ENCODE data around the gene DYRK1A. TPM values are rescaled to one million over a fixed set of nuclear protein-coding genes. Genes with fewer than 3 reads are reported as not detected.

DYRK1A gene
- total and polyA plus RNA-seq, 7 donors: 21.5 to 105 (median 79.9) TPM

DNA sequence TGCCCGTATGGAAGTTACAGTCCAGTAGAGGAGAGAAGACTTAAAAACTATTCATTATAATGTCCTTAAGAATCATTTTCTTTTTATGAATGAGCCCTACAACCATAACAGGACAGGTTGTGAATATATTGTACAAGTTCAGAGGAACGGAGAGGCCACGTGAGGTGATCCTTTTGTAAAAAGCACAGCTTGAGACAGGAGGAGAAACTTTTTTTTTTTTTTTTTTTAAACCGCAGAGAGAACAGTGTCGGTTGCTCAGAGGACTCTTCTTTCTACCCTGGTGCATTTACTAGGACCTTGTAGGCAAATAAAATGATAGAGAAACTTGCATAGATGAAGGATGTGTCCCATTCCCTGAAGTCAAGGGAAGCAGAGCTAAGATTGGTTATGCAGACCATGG, 32.1 kb downstream of the DYRK1A start:
- Histone ChIP-seq H3K4me3 (no peak overlapping the region), H3K4me1 (peaks cover 71% of the 10 kb centered on the region)
- WGBS, 3 donors: 32 to 66% (median 60%) methylated on average over 5 of the region's 5 CpGs

DNA sequence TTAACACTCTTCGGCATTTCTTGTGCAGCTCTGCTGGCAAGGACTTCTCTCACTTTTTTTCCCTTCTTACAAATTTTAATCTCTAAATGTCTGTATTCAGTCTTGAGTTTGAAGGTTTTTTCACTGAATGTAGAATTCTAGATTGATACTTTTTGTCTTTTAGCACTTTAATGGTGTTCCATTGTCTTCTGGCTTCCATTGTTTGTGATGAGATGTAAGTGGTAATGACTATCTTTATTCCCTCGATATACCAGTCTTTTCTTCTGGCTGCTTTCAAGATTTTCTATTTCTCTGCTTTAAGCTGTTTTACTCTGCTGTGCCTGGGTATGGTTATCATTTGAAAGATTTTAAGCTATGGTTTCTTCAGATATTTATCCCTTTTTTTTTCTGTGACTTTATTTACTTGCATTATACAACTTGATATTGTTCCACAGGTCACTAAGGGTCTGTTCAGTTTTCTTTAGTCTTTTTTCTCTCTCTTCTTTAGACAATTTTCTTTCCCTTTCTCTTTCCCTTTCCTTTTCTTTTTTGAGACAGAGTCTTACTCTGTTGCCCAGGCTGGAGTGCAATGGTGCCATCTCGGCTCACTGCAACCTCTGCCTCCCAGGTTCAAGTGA, 35.8 kb downstream of the DYRK1A start:
- H3K27me3 ChIP-seq (ENCODE audit: insufficient read depth in 3 of 3, low read length in 2 of 3): no peaks in the 10 kb centered on the region
- H3K4me3 ChIP-seq: no peak overlapping the region
- DNase-seq (no peak), ATAC-seq (no peak)
- TF ChIP-seq, protein P1, sequence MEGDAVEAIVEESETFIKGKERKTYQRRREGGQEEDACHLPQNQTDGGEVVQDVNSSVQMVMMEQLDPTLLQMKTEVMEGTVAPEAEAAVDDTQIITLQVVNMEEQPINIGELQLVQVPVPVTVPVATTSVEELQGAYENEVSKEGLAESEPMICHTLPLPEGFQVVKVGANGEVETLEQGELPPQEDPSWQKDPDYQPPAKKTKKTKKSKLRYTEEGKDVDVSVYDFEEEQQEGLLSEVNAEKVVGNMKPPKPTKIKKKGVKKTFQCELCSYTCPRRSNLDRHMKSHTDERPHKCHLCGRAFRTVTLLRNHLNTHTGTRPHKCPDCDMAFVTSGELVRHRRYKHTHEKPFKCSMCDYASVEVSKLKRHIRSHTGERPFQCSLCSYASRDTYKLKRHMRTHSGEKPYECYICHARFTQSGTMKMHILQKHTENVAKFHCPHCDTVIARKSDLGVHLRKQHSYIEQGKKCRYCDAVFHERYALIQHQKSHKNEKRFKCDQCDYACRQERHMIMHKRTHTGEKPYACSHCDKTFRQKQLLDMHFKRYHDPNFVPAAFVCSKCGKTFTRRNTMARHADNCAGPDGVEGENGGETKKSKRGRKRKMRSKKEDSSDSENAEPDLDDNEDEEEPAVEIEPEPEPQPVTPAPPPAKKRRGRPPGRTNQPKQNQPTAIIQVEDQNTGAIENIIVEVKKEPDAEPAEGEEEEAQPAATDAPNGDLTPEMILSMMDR (IDR thresholded peaks at IDR 0.05): no peak
- intact Hi-C loops (cut with DNase I): no loop called here
- 86 to 96% (median 94%) methylated on average over 3 of the region's 3 CpGs for WGBS, 3 donors
- H3K9me3 ChIP-seq: peaks cover 7% of the 10 kb centered on the region
- H3K4me1 ChIP-seq: peaks cover 73% of the 10 kb centered on the region
- H3K36me3 ChIP-seq (ENCODE audit: insufficient read depth in 1 of 2, low read depth in 1 of 2): no peaks in the 10 kb centered on the region
- H3K27ac ChIP-seq: no peak overlapping the region

More for the DNA sequence above, 32.1 kb downstream of the DYRK1A start:
- no peaks in the 10 kb centered on the region for H3K36me3 ChIP-seq (ENCODE audit: insufficient read depth in 1 of 2, low read depth in 1 of 2)
- DNase-seq (no peak), ATAC-seq (peak in 1 of 4 donors; percentile 12)
- H3K9me3 ChIP-seq: peaks cover 7% of the 10 kb centered on the region
- no peaks in the 10 kb centered on the region for H3K27me3 ChIP-seq (ENCODE audit: insufficient read depth in 3 of 3, low read length in 2 of 3)
- intact Hi-C loops (cut with DNase I): no loop called here
- TF ChIP-seq, protein P1 (IDR thresholded peaks at IDR 0.05): no peak
- peak overlapping the region; percentile 39 for H3K27ac ChIP-seq

DNA sequence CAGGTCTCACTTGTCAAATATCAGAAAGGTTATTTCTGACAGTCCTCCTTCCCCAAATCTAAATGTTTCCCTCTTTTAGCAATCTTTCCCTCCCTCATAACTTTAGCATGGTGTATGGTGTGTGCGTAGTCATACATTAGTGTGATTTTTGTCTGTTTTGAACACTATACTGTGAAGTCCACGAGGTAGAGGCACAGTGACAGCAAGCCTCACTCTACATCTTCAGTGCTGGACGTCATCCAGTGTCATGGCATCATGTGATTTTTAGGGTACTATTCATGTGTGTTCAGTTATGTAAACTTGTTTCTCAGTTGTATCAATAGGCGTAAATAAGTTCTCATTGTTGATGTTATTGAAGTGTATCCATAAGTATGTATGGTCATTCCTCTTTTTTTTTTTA, 39.1 kb downstream of the DYRK1A start:
- Histone ChIP-seq H3K36me3 (ENCODE audit: insufficient read depth in 1 of 2, low read depth in 1 of 2) (no peaks in the 10 kb centered on the region), H3K27me3 (ENCODE audit: insufficient read depth in 3 of 3, low read length in 2 of 3) (no peaks in the 10 kb centered on the region), H3K4me1 (peaks cover 73% of the 10 kb centered on the region), H3K4me3 (no peak overlapping the region), H3K27ac (peak overlapping the region; percentile 38), H3K9me3 (peaks cover 7% of the 10 kb centered on the region)
- no peak for DNase-seq
- intact Hi-C loops (cut with DNase I): no loop called here
- WGBS, 3 donors: 57 to 65% (median 59%) methylated on average over 4 of the region's 4 CpGs
- TF ChIP-seq, protein P1 (IDR thresholded peaks at IDR 0.05): no peak
- peak; percentile 39 to 48 (median 46) for ATAC-seq

DNA sequence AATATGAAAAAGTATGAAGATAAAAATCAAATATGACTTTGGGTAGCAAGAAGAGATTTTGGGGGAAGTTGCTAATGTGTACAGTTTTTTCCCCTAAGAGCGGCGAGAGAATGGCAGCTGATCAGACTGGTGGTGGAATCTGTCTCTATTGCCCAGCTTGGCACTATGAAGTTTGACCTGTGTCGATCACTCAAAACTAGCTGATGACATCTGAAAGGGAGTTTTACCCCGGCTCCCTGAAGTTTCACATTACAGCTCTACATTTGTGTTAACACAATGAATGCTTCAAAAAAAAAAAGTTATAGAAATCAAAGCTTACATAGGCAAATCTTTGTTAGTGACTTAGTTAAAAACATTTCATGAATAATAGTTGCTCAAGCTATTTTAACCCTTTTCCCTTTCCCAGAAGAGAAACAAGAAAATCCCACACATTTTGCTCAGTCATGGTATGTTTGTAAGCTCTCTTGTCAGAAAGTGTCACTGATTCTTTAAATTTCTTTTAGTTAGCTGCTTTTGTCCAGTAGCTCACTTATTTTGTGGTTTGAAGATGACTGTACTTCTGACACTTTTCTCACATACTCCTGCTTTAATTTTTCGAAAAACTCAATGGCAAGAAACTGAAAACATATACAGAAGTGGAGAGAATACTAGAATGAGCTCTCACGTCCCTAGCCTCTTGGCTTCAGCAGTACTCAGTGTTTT, 41.3 kb downstream of the DYRK1A start:
- peaks cover 91% of the 10 kb centered on the region for H3K4me1 ChIP-seq

More for the DNA sequence above, 41.3 kb downstream of the DYRK1A start:
- ATAC-seq (peak; percentile 63 to 72 (median 68)), DNase-seq (no peak)
- WGBS, 3 donors: 22 to 32% (median 29%) methylated on average over 6 of the region's 6 CpGs
- Histone ChIP-seq H3K27me3 (ENCODE audit: insufficient read depth in 3 of 3, low read length in 2 of 3) (no peaks in the 10 kb centered on the region), H3K36me3 (ENCODE audit: insufficient read depth in 1 of 2, low read depth in 1 of 2) (no peaks in the 10 kb centered on the region), H3K27ac (peak overlapping the region; percentile 58), H3K4me3 (peak overlapping the region; percentile 41), H3K9me3 (no peaks in the 10 kb centered on the region)
- intact Hi-C loops (cut with DNase I): no loop called here
- TF ChIP-seq, protein P1 (IDR thresholded peaks at IDR 0.05): no peak

Measured in psoas muscle (tissue), 8 donors.